CD4-positive, alpha-beta T cell treated with Interleukin-21 for 1 hour (primary cell): Measurements from ENCODE around the gene HOXB8.

ENCODE experiments used
- DNase-seq: peaks from one replicate; pipeline ENCODE4 v3.0.0-alpha.2; 2020

Gene HOXB8

DNA sequence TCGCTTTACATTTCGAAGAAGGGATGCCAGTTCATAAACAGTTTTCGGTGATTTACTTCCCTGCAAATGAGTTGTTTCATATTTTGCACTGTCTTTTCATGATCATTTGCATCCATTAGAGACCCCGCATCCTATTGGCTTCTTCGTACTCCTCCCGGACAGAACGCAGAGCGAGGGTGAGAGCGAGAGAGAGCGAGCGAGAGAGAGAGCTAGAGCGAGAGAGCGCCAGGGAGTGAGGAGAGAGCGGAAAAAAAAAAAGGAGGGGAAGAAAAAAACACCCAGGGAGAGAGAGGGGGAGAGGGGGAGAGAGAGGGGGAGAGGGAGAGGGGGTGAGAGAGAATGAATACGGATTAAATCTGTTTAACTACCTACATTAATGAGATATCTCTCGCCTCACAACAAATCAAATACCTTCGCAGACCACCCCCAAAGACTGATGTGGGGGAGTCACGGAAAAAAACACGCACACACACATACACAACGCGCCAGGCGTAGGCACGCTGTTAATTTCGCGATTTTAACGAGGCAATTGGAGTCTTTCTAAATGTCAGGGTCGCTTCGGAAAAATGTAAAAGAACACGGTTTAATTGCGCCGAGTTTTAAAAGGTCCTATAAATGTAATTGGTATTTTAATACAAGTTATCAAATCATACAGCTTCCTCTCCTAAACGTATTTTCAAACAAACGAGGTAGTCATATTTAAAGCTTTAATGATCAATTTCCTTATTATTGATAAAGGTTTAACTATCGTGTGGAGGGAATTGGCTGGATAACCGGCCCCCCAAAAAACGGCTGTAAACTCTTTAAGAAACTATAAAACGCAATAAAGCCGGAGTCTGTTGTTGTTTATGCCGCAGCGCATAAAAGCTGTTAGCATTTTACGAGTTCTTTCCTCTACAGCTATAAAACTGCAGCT lies at the start of gene HOXB8:
Gene HOXB8, minus strand, starts transcription at position 246 of the 916 bp plus-strand sequence. CDS start 588 bp downstream, outside the sequence.
- no peak for DNase-seq

DNA sequence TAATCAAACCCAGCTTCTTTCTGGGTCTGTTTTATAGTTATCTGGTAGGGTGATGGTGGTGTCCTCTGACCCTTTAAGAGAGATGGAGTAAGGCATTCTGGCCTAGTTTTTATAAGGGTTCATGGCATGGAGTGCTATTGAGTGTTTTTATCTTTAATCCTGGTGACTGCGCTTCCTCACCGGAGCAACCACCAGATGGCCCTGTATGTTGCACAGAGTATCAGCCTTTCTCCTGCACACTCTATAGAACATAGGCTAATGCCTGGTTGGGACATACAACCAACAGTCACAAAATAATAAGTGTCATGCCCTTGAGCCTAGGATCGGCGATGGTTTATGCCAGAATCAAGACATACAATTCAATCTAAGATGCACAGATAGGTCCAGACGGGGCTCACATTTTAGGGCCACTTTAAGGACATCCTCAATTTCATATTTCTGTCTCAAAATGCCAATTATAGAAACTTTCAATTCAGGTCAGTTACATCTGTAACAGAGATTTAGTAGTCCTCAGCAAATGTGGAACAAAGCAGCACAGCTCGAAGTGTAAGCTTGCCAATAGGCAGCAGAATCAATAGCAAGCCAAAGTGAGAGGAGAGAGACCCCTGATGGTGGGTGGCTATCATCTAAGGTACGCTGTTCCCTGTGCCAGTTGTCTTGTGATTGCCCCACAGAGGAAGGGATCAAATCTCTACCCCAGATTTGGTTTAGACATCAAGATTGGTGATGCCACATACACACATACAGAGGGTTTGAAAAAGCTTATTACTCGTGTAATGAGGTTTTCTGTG lies 48.2 kb upstream of the HOXB8 start:
- no peak for DNase-seq

GRCh38 chr17:48655913-48656312 lies 40.8 kb upstream of the HOXB8 start:
- DNase-seq: no peak

- DNase-seq: no peak
Observed at GRCh38 chr17:48649741-48650140, 34.6 kb upstream of the HOXB8 start.

DNA sequence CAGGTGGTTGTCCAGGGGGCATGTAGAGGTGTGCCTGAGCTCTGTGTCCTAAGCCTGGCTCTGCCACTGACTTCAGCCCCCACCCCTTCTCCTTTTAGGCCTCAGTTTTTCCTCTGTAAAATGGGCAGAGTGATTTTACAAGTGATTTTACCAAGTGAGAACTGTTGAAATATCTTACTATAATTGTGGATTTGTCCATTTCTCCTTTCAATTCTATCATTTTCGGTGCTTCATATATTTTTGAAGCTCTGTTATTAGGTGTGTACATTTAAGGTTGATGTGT lies 32.8 kb upstream of the HOXB8 start:
- DNase-seq: no peak

DNA sequence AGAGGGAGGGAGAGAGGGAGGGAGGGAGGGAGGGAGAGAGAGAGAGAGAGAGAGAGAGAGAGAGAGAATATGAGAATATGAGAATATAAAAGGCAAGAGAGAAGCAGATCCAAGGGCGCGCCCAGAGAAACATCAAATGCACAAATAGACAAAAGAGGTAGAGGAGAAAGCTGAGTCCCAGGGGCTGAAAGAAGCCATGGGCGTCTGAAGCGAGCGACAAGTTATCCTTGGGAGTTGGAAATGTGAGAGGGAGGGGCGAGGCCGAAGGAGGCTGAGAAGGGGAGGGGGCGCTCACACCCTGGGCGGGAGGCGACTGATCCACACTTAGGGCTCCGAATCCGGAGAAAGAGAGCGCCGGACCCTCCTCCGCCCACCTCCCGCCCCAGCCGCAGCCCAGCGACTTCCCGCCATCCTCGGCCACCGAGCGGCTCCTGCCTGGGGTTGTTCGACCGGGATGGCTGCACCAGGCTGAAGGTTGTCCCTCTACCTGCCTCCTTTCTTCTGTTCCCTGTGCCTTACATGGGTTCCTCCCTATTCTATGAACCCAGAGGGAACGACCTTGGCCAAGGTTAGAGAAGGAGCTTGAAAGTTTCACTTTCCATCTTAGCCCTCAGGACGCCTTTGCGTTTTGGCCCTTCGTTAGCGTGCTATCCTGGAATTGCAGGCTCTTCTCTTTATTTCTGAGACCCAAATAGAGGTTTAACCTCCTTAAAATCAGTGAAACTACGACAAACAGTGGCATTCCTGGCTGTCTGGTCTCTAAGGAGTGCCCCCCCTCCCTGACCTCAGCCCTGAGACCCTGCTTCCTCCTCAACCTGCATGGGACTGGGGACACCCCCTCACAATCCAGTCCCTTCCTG lies 32.2 kb upstream of the HOXB8 start:
- no peak for DNase-seq

GRCh38 chr17:48646183-48647102 lies 31.4 kb upstream of the HOXB8 start:
- peak; percentile 44 for DNase-seq

DNA sequence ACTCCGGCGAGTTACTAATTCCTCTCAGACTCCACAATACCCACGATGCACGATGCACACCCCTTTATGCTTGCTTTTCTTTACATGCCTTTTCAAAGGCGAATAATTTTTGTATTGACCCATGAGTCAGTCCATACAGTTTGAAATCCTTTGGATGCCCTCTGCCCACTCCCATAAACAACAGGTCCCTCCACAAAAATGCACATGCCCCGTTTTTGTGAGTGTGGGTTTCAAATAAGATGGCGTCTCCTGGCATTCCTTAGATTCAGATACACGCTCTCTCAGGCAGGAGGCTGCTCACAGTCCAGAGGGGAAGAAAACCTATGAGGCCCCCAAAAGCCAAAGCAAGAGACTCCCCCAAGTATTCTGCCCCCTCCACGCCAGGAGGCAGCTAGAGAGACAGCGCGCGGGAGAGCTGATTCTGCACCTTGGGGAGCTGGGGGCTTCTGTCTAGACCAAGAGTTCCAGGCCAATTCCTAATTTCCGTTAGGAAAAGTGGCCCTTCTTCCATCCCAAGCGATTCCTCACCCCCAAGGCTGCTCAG lies 30.6 kb upstream of the HOXB8 start:
- no peak for DNase-seq

DNA sequence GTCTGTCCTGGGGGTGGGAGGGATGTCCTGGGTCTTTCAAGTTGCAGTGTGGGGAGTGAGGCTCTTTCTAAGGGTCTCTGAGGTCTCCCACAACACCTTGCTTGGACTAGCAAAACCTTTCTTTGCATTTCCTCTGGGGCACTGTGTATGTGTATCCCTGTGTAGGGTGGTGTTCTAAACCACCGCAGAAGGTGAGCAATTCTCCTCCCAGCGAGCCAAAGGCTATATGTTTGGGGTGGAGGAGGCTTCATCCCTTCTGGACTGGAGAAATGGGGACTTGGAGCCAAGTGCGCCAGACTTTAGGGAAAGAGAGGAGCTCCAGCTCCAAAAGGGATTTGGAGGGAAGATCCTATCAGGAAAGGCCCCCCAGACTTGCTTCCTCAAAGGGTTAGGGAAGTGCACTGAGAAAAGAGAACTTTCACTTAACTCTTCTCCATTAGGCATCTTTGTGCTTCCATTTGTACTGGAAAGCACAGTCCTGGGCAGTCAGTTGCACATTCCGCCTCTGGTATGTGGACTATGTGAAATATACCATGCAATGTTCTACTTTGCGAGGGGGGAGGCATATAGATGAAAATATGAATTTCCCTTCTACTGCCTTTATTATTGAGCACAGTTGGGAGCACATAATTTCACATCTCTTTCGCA lies 29.9 kb upstream of the HOXB8 start:
- DNase-seq: no peak

- no peak for DNase-seq
Observed at GRCh38 chr17:48644159-48644558, 29.1 kb upstream of the HOXB8 start.

DNA sequence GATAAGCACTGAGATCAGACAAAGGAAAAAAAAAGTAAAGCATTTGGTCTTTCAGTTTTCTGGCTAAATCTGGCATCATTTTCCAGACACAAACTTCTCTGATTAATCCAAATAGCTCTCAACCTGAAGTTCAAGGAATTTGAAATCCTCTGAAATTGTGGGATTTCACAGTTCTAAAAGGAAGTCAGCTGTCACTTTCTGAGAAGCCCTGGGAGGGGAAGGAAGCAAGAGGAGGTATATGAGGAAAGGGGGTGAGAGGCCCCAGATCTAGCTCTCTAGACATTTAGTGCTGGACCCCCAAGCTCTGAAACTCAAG lies 28.6 kb upstream of the HOXB8 start:
- DNase-seq: no peak

- no peak for DNase-seq
Observed at GRCh38 chr17:48642843-48643696, 28.0 kb upstream of the HOXB8 start.

GRCh38 chr17:48642059-48642842 lies 27.2 kb upstream of the HOXB8 start:
- DNase-seq: no peak

GRCh38 chr17:48641541-48642058 lies 26.5 kb upstream of the HOXB8 start:
- no peak for DNase-seq

GRCh38 chr17:48640858-48641180 lies 25.7 kb upstream of the HOXB8 start:
- DNase-seq: no peak

GRCh38 chr17:48639982-48640857 lies 25.1 kb upstream of the HOXB8 start:
- DNase-seq: no peak

GRCh38 chr17:48639136-48639535 lies 24.0 kb upstream of the HOXB8 start:
- no peak for DNase-seq
